Peyer's patch (tissue), 4 donors: Measurements from ENCODE around the gene AGBL4. TPM values are rescaled to one million over a fixed set of nuclear protein-coding genes. Genes with fewer than 3 reads are reported as not detected.
A peak's percentile ranks its signal among the peaks of the same experiment; 100 is the strongest.

Source experiments
- DNase-seq, 3 donors: peaks; one replicate each; pipeline ENCODE4 v3.0.0-alpha.2; 2017 to 2019
- H3K27ac ChIP-seq, 4 donors: fragments of 200-600 bp; sonication (generic); one replicate each; pipeline ENCODE4 v1.5.1; 2016 to 2019
- H3K27me3 ChIP-seq, 2 donors: fragments of 200-600 bp; sonication (generic); one replicate each; pipeline ENCODE4 v1.5.1; 2019
- H3K36me3 ChIP-seq, 3 donors: fragments of 200-600 bp; sonication (generic); one replicate each; pipeline ENCODE4 v1.5.1; 2016 to 2019
- H3K4me1 ChIP-seq, 4 donors: fragments of 200-600 bp; sonication (generic); one replicate each; pipeline ENCODE4 v1.5.1; 2016 to 2019
- H3K4me3 ChIP-seq, 4 donors: fragments of 200-600 bp; sonication (generic); 1 replicate in 3 of 4; 2 replicates in 1 of 4; pipeline ENCODE4 v1.5.1; 2016 to 2019; ENCODE audit warnings: mild to moderate bottlenecking in 1 of 4
- H3K9me3 ChIP-seq, 4 donors: fragments of 200-600 bp; sonication (generic); one replicate each; pipeline ENCODE4 v1.5.1; 2016 to 2019; ENCODE audit warnings: mild to moderate bottlenecking in 1 of 4
- POLR2A ChIP-seq, 2 donors: fragments of 450-650 bp; IDR thresholded peaks; one replicate each; pipeline ENCODE4 v1.5.1; 2017; ENCODE audit warnings: antibody characterized with exemption in 2 of 2, mild to moderate bottlenecking in 2 of 2, moderate library complexity in 2 of 2
- total RNA-seq, 4 donors: library from RNA; depleted of rRNA; stranded (reverse); fragments of >200 nt; gene quantifications; one replicate each; pipeline ENCODE4 v1.1.0, GENCODE V29; 2016
- TF ChIP-seq, protein P1 (sequence below), 6 experiments: fragments of 450-650 bp in 4 of 6; fragments of 200-600 bp in 2 of 6; sonication (generic) in 1 of 6; IDR thresholded peaks; one replicate each; pipeline ENCODE4 v1.5.1; 2017 to 2019; ENCODE audit warnings: antibody characterized with exemption in 6 of 6, mild to moderate bottlenecking in 3 of 6, moderate library complexity in 1 of 6

AGBL4 gene
- total RNA-seq, 4 donors from 2014 or later = 2.5 TPM; not detected in 3

DNA sequence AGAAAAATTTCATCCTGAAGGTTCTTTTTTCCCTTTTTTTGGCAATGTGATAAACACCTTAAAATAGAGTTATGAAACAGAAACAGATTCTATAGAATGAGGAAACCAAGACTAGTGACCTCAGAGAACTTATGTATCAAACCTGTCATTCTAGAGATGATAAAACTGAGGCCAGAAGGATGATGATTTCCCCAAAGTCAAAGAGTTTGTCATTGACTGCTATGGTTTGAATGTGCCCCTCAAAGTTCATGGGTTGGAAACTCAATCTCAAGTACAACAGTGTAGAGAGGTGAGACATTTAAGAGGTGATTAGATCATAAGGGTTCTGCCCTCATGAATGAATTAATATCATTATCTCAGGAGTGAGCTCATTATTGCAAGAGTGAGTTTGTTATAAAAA is 1233.4 kb downstream of the AGBL4 start:
- Histone ChIP-seq H3K27ac (peak overlapping the region in 1 of 4 donors; percentile 59), H3K36me3 (no peaks in the 10 kb centered on the region), H3K4me1 (peaks cover 0 to 3% (median 0%) of the 10 kb centered on the region in 4 donors), H3K4me3 (no peak overlapping the region), H3K9me3 (no peaks in the 10 kb centered on the region), H3K27me3 (no peaks in the 10 kb centered on the region)
- DNase-seq = no peak
- TF ChIP-seq, protein P1, sequence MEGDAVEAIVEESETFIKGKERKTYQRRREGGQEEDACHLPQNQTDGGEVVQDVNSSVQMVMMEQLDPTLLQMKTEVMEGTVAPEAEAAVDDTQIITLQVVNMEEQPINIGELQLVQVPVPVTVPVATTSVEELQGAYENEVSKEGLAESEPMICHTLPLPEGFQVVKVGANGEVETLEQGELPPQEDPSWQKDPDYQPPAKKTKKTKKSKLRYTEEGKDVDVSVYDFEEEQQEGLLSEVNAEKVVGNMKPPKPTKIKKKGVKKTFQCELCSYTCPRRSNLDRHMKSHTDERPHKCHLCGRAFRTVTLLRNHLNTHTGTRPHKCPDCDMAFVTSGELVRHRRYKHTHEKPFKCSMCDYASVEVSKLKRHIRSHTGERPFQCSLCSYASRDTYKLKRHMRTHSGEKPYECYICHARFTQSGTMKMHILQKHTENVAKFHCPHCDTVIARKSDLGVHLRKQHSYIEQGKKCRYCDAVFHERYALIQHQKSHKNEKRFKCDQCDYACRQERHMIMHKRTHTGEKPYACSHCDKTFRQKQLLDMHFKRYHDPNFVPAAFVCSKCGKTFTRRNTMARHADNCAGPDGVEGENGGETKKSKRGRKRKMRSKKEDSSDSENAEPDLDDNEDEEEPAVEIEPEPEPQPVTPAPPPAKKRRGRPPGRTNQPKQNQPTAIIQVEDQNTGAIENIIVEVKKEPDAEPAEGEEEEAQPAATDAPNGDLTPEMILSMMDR (IDR thresholded peaks at IDR 0.05) = no peak
- no peak for TF ChIP-seq POLR2A (IDR thresholded peaks at IDR 0.05)

DNA sequence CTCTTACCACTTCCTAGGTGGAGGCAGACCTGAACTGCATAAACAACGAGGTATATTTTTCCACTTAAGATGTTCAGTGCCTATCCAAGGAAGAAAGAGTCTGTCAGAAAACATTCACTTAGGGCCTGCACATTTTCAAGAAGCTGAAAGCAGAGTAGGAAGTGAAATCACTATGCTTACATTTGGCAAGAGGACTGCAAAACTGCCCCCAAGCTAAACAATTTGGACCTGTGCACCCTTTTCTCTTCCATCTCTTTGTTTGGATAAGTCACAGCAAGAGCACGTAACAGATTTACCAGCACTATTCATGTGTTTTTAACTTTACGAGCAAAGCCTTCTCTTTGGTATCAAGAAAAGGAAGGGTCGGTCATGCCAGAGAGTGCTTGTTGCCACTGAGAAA is 1233.9 kb downstream of the AGBL4 start:
- Histone ChIP-seq H3K27me3 (no peaks in the 10 kb centered on the region), H3K4me1 (peaks cover 0 to 3% (median 0%) of the 10 kb centered on the region in 4 donors), H3K36me3 (no peaks in the 10 kb centered on the region), H3K4me3 (no peak overlapping the region), H3K9me3 (no peaks in the 10 kb centered on the region), H3K27ac (peak overlapping the region in 1 of 4 donors; percentile 59)
- DNase-seq = no peak
- TF ChIP-seq, protein P1 (IDR thresholded peaks at IDR 0.05) = no peak
- TF ChIP-seq POLR2A (IDR thresholded peaks at IDR 0.05) = no peak

DNA sequence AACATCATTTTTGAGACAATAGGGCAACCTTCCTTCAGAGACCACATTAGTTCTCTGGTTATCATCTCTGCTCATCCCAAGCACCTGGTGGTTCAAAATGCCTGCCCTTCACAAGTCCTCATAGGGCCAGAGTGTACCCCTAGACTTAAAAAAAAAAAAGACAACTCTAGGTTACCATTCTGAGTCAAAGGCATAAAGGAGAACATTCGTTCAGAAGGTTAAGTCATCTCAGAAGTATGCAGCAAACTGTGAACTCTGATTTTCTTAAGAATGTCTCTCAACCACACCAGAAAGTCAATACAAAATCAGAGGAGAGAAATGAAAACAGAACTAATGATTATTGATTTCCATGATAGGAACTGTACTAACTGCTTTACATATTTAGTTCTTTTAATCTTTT is 1237.9 kb downstream of the AGBL4 start:
- Histone ChIP-seq H3K9me3 (no peaks in the 10 kb centered on the region), H3K4me1 (no peaks in the 10 kb centered on the region), H3K27ac (no peak overlapping the region), H3K36me3 (no peaks in the 10 kb centered on the region), H3K4me3 (no peak overlapping the region), H3K27me3 (no peaks in the 10 kb centered on the region)
- no peak for TF ChIP-seq POLR2A (IDR thresholded peaks at IDR 0.05)
- TF ChIP-seq, protein P1 (IDR thresholded peaks at IDR 0.05) = no peak
- no peak for DNase-seq

DNA sequence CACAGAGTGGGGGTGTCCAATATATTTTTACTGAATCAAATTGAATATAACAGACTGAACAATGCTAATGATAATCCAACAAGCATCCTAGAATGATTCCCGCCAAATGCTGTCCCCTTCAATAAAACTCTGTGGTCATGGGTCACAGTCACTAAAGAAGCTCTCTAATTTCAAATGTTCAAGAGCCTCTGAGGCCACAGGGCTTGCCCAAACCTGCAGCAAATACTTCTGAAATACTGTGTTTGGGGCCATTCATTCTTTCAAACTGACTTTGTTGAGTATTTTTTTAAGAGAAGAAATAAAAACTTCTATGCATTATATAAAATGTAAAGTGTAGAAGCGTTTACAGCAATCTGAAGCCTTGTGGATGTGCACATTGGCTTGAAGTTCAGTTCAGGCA is 1239.5 kb downstream of the AGBL4 start:
- Histone ChIP-seq H3K4me1 (no peaks in the 10 kb centered on the region), H3K27me3 (no peaks in the 10 kb centered on the region), H3K27ac (no peak overlapping the region), H3K36me3 (no peaks in the 10 kb centered on the region), H3K4me3 (no peak overlapping the region), H3K9me3 (no peaks in the 10 kb centered on the region)
- no peak for DNase-seq
- TF ChIP-seq, protein P1 (IDR thresholded peaks at IDR 0.05) = no peak
- TF ChIP-seq POLR2A (IDR thresholded peaks at IDR 0.05) = no peak

DNA sequence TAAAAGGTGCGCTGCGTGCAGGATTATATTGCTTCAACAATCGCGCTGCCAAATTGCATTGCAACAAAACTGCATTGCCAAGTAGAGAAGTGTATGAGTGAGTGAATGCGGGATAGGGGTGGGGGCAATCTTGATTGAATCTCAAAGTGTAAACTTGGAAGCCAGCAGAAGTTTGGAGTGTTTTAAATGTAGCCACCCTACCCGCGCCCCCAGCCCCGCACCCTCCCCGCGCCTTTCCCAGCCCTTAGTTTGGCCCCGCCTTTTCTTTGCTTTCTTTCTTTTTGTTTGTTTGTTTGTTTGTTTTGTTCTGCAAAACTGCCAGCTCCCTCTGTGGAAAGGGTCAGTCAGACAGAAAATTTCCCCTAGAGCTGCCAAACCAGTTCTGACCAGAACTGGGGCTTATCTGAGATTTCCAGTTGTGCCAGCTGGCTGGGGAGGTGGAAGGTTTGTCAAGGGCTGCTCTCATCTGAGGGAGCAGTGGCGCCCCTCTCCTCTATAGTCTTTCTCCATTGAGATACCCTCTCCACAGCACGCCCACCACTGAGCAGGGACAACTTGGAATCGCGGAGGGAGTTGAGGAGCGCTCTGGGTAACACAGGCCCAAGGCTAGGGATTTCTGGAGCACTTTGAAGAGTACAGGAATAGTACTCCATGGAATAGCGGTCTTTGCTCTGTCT is 1246.4 kb downstream of the AGBL4 start:
- no peaks in the 10 kb centered on the region for H3K36me3 ChIP-seq
- peak overlapping the region; percentile 64 to 84 (median 79) for H3K4me3 ChIP-seq
- no peak for TF ChIP-seq POLR2A (IDR thresholded peaks at IDR 0.05)
- TF ChIP-seq, protein P1 (IDR thresholded peaks at IDR 0.05) = no peak
- peak overlapping the region in 1 of 4 donors; percentile 91 for H3K27ac ChIP-seq
- peaks cover 0 to 12% (median 0%) of the 10 kb centered on the region in 4 donors for H3K4me1 ChIP-seq
- DNase-seq = no peak
- no peaks in the 10 kb centered on the region for H3K9me3 ChIP-seq
- H3K27me3 ChIP-seq = no peaks in the 10 kb centered on the region
